AG04450 (cell line): ENCODE results near the gene PCDHGA12. TPM values are rescaled to one million over a fixed set of nuclear protein-coding genes. Genes with fewer than 3 reads are reported as not detected.
A peak's percentile ranks its signal among the peaks of the same experiment; 100 is the strongest.
"Not testable (repeated sequence)": the region's sequence is repeated elsewhere in the genome, so short reads cannot be mapped to it uniquely, and the experiment has no call there.

Experiments
- CTCF ChIA-PET: fragments of 300-600, 350-600 bp; formaldehyde crosslinking; extraction: SDS; loops from one replicate; lab custom pipeline; 2022; ENCODE audit warnings: antibody characterized with exemption, inconsistent platforms; lab: Charles Lee
- POLR2A ChIA-PET: fragments of 350-600 bp; formaldehyde crosslinking; extraction: SDS; loops from one replicate; lab custom pipeline; 2021; ENCODE audit warnings: antibody characterized with exemption, inconsistent platforms; lab: Yijun Ruan, JAX
- DNase-seq: peaks from one replicate; pipeline ENCODE4 v3.0.0-alpha.2; 2011; ENCODE audit warnings: low read depth, low spot score
- H3K27ac ChIP-seq: one replicate; pipeline ENCODE4 v1.5.1; 2012; ENCODE audit warnings: low read depth, low read length, control low read depth
- H3K27me3 ChIP-seq: one replicate; pipeline ENCODE4 v1.6.0; 2012; ENCODE audit warnings: low read length; ENCODE audit not compliant: control insufficient read depth, insufficient read depth
- H3K4me3 ChIP-seq: 2 replicates; pipeline ENCODE4 v1.5.1; 2011; ENCODE audit warnings: mild to moderate bottlenecking, low read depth, low read length, control low read depth
- H3K9me3 ChIP-seq: 2 replicates; pipeline ENCODE4 v1.5.1; 2012; ENCODE audit warnings: low read length; ENCODE audit not compliant: control insufficient read depth, insufficient read depth
- polyA plus RNA-seq: library from polyadenylated mRNA; depleted of rRNA; stranded (reverse); fragments of >200 nt; gene quantifications from 2 replicates; pipeline ENCODE4 v1.2.3, GENCODE V29; 2011
- TF ChIP-seq, protein P1 (sequence below): IDR thresholded peaks from 2 replicates; pipeline ENCODE4 v1.5.1; 2011; ENCODE audit warnings: low read depth, low read length, control low read depth, inconsistent platforms

The PCDHGA12 gene
- polyA plus RNA-seq, 1 experiment: 3.4 TPM

DNA sequence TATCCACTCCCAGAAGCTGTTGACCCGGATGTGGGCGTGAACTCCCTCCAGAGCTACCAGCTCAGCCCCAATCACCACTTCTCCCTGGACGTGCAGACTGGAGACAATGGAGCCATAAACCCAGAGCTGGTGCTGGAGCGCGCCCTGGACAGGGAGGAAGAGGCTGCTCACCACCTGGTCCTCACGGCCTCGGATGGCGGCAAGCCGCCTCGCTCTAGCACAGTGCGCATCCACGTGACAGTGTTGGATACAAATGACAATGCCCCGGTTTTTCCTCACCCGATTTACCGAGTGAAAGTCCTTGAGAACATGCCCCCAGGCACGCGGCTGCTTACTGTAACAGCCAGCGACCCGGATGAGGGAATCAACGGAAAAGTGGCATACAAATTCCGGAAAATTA is 37.0 kb upstream of the PCDHGA12 start:
- DNase-seq: no peak
- ChIA-PET POLR2A (no interaction called here), CTCF (interaction anchor here (3.4 to 3.9 kb wide), 2 partner anchors 165 to 171 kb away, joined by 25 to 31 read pairs; no protein-coding TSS in a partner anchor)

DNA sequence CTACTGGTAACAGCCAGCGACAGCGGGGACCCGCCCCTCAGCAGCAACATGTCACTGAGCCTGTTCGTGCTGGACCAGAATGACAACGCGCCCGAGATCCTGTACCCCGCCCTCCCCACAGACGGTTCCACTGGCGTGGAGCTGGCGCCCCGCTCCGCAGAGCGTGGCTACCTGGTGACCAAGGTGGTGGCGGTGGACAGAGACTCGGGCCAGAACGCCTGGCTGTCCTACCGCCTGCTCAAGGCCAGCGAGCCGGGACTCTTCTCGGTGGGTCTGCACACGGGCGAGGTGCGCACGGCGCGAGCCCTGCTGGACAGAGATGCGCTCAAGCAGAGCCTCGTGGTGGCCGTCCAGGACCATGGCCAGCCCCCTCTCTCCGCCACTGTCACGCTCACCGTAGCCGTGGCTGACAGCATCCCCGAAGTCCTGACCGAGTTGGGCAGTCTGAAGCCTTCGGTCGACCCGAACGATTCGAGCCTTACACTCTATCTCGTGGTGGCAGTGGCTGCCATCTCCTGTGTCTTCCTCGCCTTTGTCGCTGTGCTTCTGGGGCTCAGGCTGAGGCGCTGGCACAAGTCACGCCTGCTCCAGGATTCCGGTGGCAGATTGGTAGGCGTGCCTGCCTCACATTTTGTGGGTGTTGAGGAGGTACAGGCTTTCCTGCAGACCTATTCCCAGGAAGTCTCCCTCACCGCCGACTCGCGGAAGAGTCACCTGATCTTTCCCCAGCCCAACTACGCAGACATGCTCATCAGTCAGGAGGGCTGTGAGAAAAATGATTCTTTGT is 35.7 kb upstream of the PCDHGA12 start:
- DNase-seq, H3K27me3 ChIP-seq, POLR2A ChIA-PET, H3K4me3 ChIP-seq, H3K27ac ChIP-seq: not testable (repeated sequence)
- CTCF ChIA-PET: interaction anchor here (1.0 to 4.3 kb wide), 4 partner anchors 18 to 171 kb away, joined by 3 to 40 read pairs (median 6); partner anchors contain the start of genes PCDHB14 and PCDHGA10
- peaks cover 56% of the 10 kb centered on the region for H3K9me3 ChIP-seq

More for the DNA sequence above, 37.0 kb upstream of the PCDHGA12 start:
- H3K4me3 ChIP-seq: no peak overlapping the region
- TF ChIP-seq, protein P1, sequence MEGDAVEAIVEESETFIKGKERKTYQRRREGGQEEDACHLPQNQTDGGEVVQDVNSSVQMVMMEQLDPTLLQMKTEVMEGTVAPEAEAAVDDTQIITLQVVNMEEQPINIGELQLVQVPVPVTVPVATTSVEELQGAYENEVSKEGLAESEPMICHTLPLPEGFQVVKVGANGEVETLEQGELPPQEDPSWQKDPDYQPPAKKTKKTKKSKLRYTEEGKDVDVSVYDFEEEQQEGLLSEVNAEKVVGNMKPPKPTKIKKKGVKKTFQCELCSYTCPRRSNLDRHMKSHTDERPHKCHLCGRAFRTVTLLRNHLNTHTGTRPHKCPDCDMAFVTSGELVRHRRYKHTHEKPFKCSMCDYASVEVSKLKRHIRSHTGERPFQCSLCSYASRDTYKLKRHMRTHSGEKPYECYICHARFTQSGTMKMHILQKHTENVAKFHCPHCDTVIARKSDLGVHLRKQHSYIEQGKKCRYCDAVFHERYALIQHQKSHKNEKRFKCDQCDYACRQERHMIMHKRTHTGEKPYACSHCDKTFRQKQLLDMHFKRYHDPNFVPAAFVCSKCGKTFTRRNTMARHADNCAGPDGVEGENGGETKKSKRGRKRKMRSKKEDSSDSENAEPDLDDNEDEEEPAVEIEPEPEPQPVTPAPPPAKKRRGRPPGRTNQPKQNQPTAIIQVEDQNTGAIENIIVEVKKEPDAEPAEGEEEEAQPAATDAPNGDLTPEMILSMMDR: no peak
- peaks cover 58% of the 10 kb centered on the region for H3K9me3 ChIP-seq
- H3K27ac ChIP-seq: no peak overlapping the region
- H3K27me3 ChIP-seq: no peaks in the 10 kb centered on the region

DNA sequence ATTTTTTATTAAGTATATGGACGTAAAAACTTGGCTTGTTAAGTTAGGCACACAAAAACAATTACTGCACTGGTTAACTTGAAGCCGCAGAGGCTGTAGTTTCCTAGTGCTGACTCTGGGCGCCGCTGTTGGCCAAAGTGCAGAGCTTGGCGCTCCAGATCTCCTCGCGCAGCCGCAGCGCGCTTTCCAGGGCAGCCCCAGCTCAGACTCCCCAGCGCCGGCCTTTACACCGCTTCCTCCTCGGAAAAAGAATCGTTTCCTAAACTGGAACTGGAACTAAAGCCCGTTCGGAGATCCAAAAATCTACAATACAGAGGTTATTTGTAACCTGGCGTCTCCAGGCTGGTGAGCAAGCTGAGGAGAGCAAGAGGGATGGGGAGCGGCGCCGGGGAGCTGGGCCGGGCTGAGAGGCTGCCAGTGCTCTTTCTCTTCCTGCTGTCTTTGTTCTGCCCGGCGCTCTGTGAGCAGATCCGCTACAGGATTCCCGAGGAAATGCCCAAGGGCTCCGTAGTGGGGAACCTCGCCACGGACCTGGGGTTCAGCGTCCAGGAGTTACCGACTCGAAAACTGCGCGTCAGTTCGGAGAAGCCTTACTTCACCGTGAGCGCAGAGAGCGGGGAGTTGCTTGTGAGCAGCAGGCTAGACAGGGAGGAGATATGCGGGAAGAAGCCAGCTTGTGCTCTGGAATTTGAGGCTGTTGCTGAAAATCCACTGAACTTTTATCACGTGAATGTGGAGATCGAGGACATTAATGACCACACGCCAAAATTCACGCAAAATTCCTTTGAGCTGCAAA is 32.4 kb upstream of the PCDHGA12 start, which contains the start of gene PCDHGB5:
Gene PCDHGB5, plus strand, starts transcription at position 192 of the 796 bp plus-strand sequence. Its CDS starts 181 bp downstream, at position 373.
- POLR2A ChIA-PET: not testable (repeated sequence)
- CTCF ChIA-PET: interaction anchor here (1.0 to 4.3 kb wide), 9 partner anchors 20 to 168 kb away, joined by 3 to 40 read pairs (median 4); partner anchors contain the start of genes PCDHGA1, PCDHGA12, PCDHGA2 and PCDHGB3

DNA sequence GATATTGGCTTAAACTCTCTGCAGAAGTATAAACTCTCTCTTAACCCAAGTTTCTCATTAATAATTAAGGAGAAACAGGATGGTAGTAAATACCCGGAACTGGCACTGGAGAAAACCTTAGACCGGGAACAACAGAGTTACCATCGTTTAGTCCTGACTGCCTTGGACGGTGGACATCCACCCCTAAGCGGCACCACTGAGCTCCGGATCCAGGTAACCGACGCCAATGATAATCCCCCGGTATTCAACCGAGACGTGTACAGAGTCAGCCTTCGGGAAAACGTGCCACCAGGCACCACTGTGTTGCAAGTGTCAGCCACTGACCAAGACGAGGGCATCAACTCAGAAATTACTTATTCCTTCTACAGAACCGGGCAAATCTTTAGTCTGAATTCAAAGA is 31.7 kb upstream of the PCDHGA12 start:
- TF ChIP-seq, protein P1: no peak
- CTCF ChIA-PET: interaction anchor here (1.7 to 4.3 kb wide), 2 partner anchors 31 to 165 kb away, joined by 3 to 40 read pairs; partner anchors contain the start of gene PCDHGA12

More for the DNA sequence above, 32.4 kb upstream of the PCDHGA12 start, which contains the start of gene PCDHGB5:
- H3K9me3 ChIP-seq: peaks cover 61% of the 10 kb centered on the region
- DNase-seq, H3K27ac ChIP-seq, H3K27me3 ChIP-seq: not testable (repeated sequence)
- TF ChIP-seq, protein P1: peak; percentile 50
- H3K4me3 ChIP-seq: peak within 1 kb of the TSS; percentile 41

DNA sequence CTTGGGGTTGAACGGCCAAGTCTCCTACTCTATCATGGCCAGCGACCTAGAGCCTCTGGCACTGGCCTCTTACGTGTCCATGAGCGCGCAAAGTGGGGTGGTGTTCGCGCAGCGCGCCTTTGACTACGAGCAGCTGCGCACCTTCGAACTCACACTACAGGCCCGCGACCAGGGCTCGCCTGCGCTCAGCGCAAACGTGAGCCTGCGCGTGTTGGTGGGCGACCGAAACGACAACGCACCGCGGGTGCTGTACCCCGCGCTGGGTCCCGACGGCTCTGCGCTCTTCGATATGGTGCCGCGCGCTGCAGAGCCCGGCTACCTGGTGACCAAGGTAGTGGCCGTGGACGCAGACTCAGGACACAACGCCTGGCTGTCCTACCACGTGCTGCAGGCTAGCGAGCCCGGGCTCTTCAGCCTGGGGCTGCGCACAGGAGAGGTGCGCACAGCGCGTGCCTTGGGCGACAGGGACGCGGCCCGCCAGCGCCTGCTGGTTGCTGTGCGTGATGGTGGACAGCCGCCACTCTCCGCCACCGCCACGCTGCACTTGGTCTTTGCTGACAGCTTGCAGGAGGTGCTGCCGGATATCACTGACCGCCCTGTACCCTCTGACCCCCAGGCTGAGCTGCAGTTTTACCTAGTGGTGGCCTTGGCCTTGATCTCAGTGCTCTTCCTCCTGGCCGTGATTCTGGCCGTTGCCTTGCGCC is 30.6 kb upstream of the PCDHGA12 start:
- TF ChIP-seq, protein P1: no peak
- no peak for DNase-seq
- ChIA-PET CTCF (interaction anchor here (2.2 kb wide), 1 partner anchor 158 kb away, joined by 18 read pairs; no protein-coding TSS in a partner anchor), POLR2A (no interaction called here)
- Histone ChIP-seq H3K4me3 (no peak overlapping the region), H3K27me3 (no peaks in the 10 kb centered on the region), H3K9me3 (peaks cover 61% of the 10 kb centered on the region), H3K27ac (no peak overlapping the region)

More for the DNA sequence above, 31.7 kb upstream of the PCDHGA12 start:
- Histone ChIP-seq H3K9me3 (peaks cover 61% of the 10 kb centered on the region), H3K27me3 (no peaks in the 10 kb centered on the region), H3K4me3 (no peak overlapping the region), H3K27ac (no peak overlapping the region)
- DNase-seq: no peak
- POLR2A ChIA-PET: no interaction called here
